Kidney (tissue), 14 donors: Measurements from ENCODE around the gene DNASE1L2. TPM values are rescaled to one million over a fixed set of nuclear protein-coding genes. Genes with fewer than 3 reads are reported as not detected.
"Not testable (repeated sequence)": the region's sequence is repeated elsewhere in the genome, so short reads cannot be mapped to it uniquely, and the experiment has no call there.

Source experiments
- DNase-seq, 5 donors: peaks; one replicate each; pipeline ENCODE4 v3.0.0-alpha.2; 2013 to 2020
- FAIRE-seq: peaks from 2 replicates; lab custom pipeline; 2012; peaks lifted over from hg19 to GRCh38; lab: Jason Lieb, UNC
- H3K27ac ChIP-seq, 2 donors: one replicate each; pipeline ENCODE4 v1.7.0; 2013; ENCODE audit warnings: low read depth in 2 of 2, low read length in 2 of 2, inconsistent platforms in 1 of 2
- H3K27me3 ChIP-seq: one replicate; pipeline ENCODE4 v1.7.1; 2013; ENCODE audit warnings: low read length, inconsistent platforms; ENCODE audit not compliant: control insufficient read depth, insufficient read depth
- H3K36me3 ChIP-seq, 3 donors: one replicate each; pipeline versions ENCODE4 v1.7.0 to v1.7.1; 2013; ENCODE audit warnings: low read length in 3 of 3, control low read depth in 1 of 3, inconsistent platforms in 1 of 3; ENCODE audit not compliant: insufficient read depth in 3 of 3, control insufficient read depth in 2 of 3
- H3K4me1 ChIP-seq, 3 donors: one replicate each; pipeline versions ENCODE4 v1.7.0 to v1.7.1; 2013; ENCODE audit warnings: low read length in 3 of 3, inconsistent platforms in 1 of 3, low read depth in 1 of 3; ENCODE audit not compliant: control insufficient read depth in 2 of 3, insufficient read depth in 2 of 3
- H3K4me3 ChIP-seq, 3 donors: one replicate each; pipeline versions ENCODE4 v1.7.0 to v1.8.1; 2013; ENCODE audit warnings: low read length in 3 of 3, control low read depth in 1 of 3, inconsistent platforms in 1 of 3
- H3K9ac ChIP-seq, 3 donors: one replicate each; pipeline versions ENCODE4 v1.7.0 to v1.7.1; 2013; ENCODE audit warnings: low read length in 3 of 3, control low read depth in 1 of 3, inconsistent platforms in 1 of 3
- H3K9me3 ChIP-seq, 3 donors: one replicate each; pipeline versions ENCODE4 v1.7.0 to v1.7.1; 2013; ENCODE audit warnings: low read length in 3 of 3, control low read depth in 1 of 3, inconsistent platforms in 1 of 3; ENCODE audit not compliant: control insufficient read depth in 2 of 3, insufficient read depth in 1 of 3
- CTCF ChIP-seq: IDR thresholded peaks from 3 replicates; pipeline ENCODE4 v1.5.1; 2012; ENCODE audit warnings: mild to moderate bottlenecking, moderate library complexity, borderline replicate concordance; ENCODE audit not compliant: insufficient read depth; ENCODE audit errors: extremely low read depth
- intact Hi-C: fragments of 100-400 bp; cut with DNase I; formaldehyde crosslinking; loops from one replicate; pipeline ENCODE4 v1.11.1; 2022
- polyA plus RNA-seq: library from polyadenylated mRNA; stranded (reverse); fragments of 350-450 nt; fragmentation: Illumina TruSeq; extraction: RNeasy Lipid Tissue Mini Kit (QIAGEN cat#74804); gene quantifications from one replicate; pipeline ENCODE4 v1.2.3, GENCODE V29; 2014; ENCODE audit warnings: low read depth, low replicate concordance; ENCODE audit not compliant: insufficient read depth
- total RNA-seq: library from RNA; stranded (reverse); fragmentation: NEBNext Ultra II Directional; extraction: Animal tissue kit (Norgen Biotek cat#: 25700); gene quantifications from one replicate; pipeline ENCODE4 v1.2.1, GENCODE V29; 2021
- donor health status: control.
- donor health status: control.
- donor health status: control.
- donor health status: control.
- donor health status: control.
- donor health status: DM: yes; HTN: yes; CAD: no.
- donor health status: Normal renal cell carcinoma (clear cell type).

DNASE1L2 gene
- total and polyA plus RNA-seq, 2 donors from 2014 or later, result 0.88 TPM

- H3K9me3 ChIP-seq, DNase-seq, H3K27me3 ChIP-seq, intact Hi-C loops, H3K4me1 ChIP-seq, FAIRE-seq, H3K36me3 ChIP-seq: not testable (repeated sequence)
- peak overlapping the region; percentile 15 to 78 (median 41) for H3K9ac ChIP-seq
- peak overlapping the region; percentile 69 to 97 (median 87) for H3K4me3 ChIP-seq
- H3K27ac ChIP-seq, result peak overlapping the region; percentile 97 to 99
Measured at GRCh38 chr16:2267505-2267912, 31.3 kb downstream of the DNASE1L2 start.

DNA sequence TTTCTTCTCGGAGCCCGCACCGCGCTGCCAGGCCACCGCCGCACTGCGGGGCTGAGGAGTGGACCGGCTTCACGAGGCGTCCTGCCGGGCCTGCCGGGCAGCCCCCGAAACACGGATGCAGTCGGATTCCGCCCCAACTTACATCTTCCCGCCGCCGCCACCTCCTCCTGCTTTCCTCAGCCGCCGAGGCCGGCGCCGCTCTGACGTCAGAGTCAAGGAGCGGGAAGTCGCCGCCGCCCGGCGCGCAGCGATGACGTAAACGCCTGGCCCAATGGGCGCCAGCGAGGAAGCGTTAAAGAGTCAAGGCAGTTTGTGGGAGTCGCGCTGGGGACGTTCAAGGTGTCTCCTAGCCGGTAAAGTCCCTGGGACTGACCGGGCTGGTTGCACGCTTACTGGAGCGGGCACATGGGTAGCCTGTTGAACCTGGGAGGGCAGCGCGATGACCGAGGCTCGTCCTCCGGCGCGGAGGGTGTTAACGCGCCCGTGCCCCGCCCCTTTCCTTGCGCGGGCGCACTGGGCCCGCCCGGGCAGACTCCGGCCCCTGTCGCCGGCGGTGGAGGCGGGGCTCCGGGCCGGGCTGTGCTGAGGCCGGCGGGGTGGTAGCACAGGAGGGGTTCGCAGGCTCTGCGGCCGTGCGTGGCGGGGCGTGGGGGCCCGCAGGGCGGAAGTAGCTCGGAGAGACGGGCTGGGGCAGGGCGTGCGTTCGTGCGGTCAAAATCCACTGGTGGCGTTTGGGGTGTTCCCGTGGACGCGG, 31.8 kb downstream of the DNASE1L2 start, which contains the start of gene RNPS1:
RNPS1 (minus strand) TSS at position 214 of the 754 bp plus-strand sequence. CDS start 3,483 bp downstream, outside the sequence.
- DNase-seq, result peak; percentile 97 to 99 (median 99)
- peak; percentile 3 for TF ChIP-seq CTCF

DNA sequence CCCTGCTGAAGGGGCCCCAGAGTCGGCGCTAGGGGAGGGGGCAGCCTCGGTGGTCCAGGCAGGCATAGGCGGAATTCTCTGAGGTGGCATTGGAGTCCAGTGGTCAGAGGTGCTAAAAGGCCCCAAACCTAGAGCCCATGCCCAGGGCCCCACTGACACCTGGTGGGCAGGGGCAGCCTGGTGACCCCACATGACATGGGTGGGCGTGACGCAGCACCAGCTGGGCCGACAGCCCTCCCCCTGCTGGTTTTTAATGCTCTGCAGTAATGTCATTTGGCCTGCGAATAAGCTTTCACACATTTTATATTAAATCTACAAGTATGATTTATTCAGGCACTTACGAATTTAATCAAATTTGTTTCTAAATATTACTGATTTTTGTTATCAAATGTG, 33.8 kb downstream of the DNASE1L2 start:
- no peak overlapping the region for H3K27ac ChIP-seq
- no peak for TF ChIP-seq CTCF
- H3K4me3 ChIP-seq, result no peak overlapping the region
- no peak overlapping the region for H3K9ac ChIP-seq
- intact Hi-C loops, result no loop called here
- DNase-seq (no peak), FAIRE-seq (no peak)
- no peaks in the 10 kb centered on the region for H3K9me3 ChIP-seq
- H3K36me3 ChIP-seq, result no peaks in the 10 kb centered on the region
- H3K4me1 ChIP-seq, result peaks cover 0 to 10% (median 3%) of the 10 kb centered on the region in 3 donors
- H3K27me3 ChIP-seq, result no peaks in the 10 kb centered on the region

More for the DNA sequence above, 31.8 kb downstream of the DNASE1L2 start, which contains the start of gene RNPS1:
- FAIRE-seq, result no peak
- intact Hi-C loops, result no loop called here
- Histone ChIP-seq H3K4me3 (peak within 1 kb of the TSS; percentile 73 to 97 (median 87)), H3K36me3 (peaks cover 0 to 3% (median 2%) of the 10 kb centered on the region in 3 donors), H3K9ac (peak within 1 kb of the TSS; percentile 48 to 90 (median 78)), H3K27ac (peak within 1 kb of the TSS; percentile 97 to 99), H3K4me1 (peaks cover 0 to 10% (median 3%) of the 10 kb centered on the region in 3 donors), H3K27me3 (no peaks in the 10 kb centered on the region), H3K9me3 (no peaks in the 10 kb centered on the region)
